GM21723 (cell line): ENCODE results near the gene LRRN3.
A peak's percentile ranks its signal among the peaks of the same experiment; 100 is the strongest.

Experiments
- ATAC-seq: cut with Tn5 transposase; IDR thresholded peaks from one replicate; pipeline ENCODE4 v1.9.1; 2021; ENCODE audit warnings: mild to moderate bottlenecking, moderate library complexity; ENCODE audit not compliant: unreplicated experiment

Gene LRRN3

GRCh38 chr7:111076205-111076604 lies 14.7 kb upstream of the LRRN3 start:
- no peak for ATAC-seq

GRCh38 chr7:111077001-111077400 lies 13.9 kb upstream of the LRRN3 start:
- no peak for ATAC-seq

- peak; percentile 37 for ATAC-seq
Measured at GRCh38 chr7:111080495-111081105, 10.3 kb upstream of the LRRN3 start.

- no peak for ATAC-seq
Measured at GRCh38 chr7:111081546-111082267, 9.2 kb upstream of the LRRN3 start.

GRCh38 chr7:111082351-111082750 lies 8.6 kb upstream of the LRRN3 start:
- no peak for ATAC-seq

GRCh38 chr7:111083413-111083812 lies 7.5 kb upstream of the LRRN3 start:
- peak; percentile 99 for ATAC-seq

GRCh38 chr7:111085356-111085755 lies 5.6 kb upstream of the LRRN3 start:
- no peak for ATAC-seq

GRCh38 chr7:111086532-111086931 lies 4.4 kb upstream of the LRRN3 start:
- no peak for ATAC-seq

GRCh38 chr7:111088328-111088727 lies 2.6 kb upstream of the LRRN3 start:
- ATAC-seq, result no peak

GRCh38 chr7:111089822-111090426 lies 1.0 kb upstream of the LRRN3 start:
- peak; percentile 47 for ATAC-seq

GRCh38 chr7:111091593-111092358 lies 849 bp downstream of the LRRN3 start:
- ATAC-seq, result no peak

GRCh38 chr7:111092406-111093236 lies 1.7 kb downstream of the LRRN3 start:
- peak; percentile 71 for ATAC-seq

GRCh38 chr7:111093496-111093895 lies 2.6 kb downstream of the LRRN3 start:
- ATAC-seq, result no peak

- no peak for ATAC-seq
Measured at GRCh38 chr7:111094419-111094818, 3.5 kb downstream of the LRRN3 start.

GRCh38 chr7:111096997-111097396 lies 6.1 kb downstream of the LRRN3 start:
- no peak for ATAC-seq

- peak; percentile 81 for ATAC-seq
Measured at GRCh38 chr7:111098011-111098925, 7.3 kb downstream of the LRRN3 start.

GRCh38 chr7:111098926-111099250 lies 8.0 kb downstream of the LRRN3 start:
- no peak for ATAC-seq

GRCh38 chr7:111101856-111102646 lies 11.1 kb downstream of the LRRN3 start:
- no peak for ATAC-seq

- no peak for ATAC-seq
Measured at GRCh38 chr7:111103136-111103535, 12.2 kb downstream of the LRRN3 start.
